T1000 (cell line): ENCODE data around the gene CORO2B.
"Not testable (repeated sequence)": the region's sequence is repeated elsewhere in the genome, so short reads cannot be mapped to it uniquely, and the experiment has no call there.

ENCODE experiments used
- DNase-seq: peaks from one replicate; lab custom pipeline; 2025; ENCODE audit warnings: mixed read lengths; lab: John Stamatoyannopoulos, UW

Gene CORO2B

DNA sequence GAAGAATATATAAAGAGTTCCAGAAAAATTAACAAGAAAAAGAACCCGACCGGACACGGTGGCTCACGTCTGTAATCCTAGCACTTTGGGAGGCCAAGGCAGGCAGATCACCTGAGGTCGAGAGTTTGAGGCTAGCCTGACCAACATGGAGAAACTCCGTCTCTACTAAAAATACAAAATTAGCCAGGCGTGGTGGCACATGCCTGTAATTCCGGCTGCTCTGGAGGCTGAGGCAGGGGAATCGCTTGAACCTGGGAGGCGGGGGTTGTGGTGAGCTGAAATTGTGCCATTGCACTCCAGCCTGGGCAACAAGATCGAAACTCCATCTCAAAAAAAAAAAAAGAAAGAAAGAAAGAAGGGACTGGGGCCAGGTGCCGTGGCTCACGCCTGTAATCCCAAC lies 68.6 kb downstream of the CORO2B start:
- DNase-seq, result not testable (repeated sequence)

DNA sequence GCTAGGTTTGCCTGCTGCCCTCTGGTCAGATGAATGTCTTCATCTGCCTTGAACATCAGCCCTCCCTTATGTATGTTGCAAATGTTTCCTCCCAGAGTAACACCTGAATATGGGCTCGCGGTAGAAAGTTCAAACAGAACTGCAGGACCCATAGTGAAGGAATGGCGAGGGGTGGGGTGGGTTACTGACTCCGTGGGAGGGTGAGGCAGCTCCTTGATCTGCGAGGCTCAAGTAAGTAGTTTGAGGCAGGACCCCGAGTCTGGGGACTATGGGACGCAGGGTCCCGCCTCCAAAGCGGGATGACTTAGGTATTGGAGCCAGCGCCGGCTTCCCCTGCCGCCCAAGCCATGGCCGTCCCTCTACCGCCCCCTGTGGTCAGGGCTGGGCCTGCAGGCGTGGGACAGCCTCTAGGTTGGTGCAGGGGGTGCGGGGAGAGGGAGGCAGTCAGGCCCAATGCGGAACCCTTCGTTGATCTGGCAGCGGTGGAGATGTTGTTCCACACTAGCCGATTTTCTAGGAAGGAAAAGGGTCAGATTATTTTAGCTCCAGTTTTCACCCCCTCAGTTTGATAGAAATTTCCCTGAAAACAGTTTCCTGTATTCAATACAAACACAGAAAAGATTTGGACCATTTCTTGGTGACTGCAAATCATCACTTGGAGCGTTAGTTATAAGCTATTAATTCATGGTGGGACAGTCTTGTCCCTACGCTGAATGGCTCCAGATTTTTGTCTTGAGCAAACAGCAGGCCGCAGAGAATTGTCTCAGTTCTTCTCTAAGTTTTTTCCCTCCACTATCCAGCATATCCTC lies 72.3 kb downstream of the CORO2B start:
- no peak for DNase-seq

DNA sequence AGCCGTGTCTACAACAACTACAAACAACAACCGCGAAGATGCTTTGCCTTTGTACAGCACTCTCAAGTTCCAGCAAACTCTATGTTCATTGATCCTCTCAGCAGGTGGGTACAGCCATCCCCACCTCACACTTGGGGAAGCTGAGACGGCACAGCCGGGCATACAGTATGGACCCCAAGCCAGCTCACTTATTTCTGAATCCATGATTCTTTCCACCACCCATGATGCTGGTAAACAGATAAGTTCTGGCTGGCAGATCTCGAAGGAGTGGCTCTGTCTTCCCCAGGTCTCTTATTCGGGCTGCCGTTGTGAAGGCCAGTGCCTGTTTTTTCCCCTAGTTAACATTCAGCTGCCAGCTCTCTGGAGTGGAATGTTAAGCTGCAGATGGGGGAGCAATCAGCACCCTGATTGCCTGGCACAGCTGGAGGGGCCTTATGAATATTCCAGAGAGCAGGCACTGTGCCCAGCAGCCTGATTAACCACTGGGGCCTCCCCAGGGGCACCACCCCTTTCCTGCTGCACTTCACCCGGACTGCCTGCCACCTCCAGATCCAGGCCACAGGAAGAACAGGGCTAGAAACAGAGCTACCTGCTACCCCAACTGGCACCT lies 73.2 kb downstream of the CORO2B start:
- no peak for DNase-seq

DNA sequence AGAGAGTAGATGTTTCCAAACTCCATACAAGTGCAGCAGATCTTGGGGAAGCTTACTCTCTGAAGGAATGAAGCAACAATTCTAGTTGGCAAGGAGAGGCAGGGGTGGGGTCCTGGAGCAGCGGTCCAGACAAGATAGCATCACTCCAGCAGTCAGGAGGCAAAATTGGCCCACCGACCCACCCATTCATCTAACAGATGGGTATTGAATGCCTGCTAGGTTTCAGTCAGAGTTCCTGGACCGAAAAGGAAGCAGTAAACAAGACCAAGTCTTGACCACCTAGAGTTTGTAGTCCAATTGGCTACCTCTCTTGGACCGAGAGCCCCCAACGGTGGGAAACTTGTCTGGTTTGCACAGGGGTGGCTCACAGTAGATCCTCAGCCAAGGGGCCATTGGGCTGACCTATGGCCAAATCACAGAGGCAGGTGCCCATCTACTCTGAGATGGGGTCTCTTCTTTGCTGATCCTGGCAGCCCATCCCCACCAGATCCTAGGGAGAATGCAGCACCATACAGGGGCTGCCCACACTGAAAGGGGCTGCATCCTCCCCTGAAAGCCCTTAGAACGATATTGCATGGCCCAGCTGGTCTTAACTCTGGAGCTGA lies 74.3 kb downstream of the CORO2B start:
- no peak for DNase-seq

DNA sequence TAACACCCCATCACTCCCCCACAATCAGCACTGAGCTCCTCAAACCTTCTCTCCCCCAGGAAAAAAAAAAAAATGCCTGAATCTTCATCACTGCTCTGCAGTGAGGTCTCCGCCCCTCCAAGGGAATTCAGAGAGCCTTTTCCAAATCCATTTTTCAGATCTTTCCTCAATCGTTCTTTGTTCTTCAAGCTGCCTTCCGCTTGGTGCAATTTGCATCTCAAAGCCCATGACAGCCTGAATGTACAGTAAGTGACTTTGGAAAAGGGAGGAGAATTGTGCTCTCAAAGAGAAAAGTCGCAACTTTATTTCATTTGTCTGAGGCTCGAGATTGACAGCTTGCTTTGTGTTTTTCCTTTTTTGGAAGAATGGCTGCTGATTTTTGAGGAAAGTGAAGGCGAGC lies 75.0 kb downstream of the CORO2B start:
- DNase-seq, result no peak

DNA sequence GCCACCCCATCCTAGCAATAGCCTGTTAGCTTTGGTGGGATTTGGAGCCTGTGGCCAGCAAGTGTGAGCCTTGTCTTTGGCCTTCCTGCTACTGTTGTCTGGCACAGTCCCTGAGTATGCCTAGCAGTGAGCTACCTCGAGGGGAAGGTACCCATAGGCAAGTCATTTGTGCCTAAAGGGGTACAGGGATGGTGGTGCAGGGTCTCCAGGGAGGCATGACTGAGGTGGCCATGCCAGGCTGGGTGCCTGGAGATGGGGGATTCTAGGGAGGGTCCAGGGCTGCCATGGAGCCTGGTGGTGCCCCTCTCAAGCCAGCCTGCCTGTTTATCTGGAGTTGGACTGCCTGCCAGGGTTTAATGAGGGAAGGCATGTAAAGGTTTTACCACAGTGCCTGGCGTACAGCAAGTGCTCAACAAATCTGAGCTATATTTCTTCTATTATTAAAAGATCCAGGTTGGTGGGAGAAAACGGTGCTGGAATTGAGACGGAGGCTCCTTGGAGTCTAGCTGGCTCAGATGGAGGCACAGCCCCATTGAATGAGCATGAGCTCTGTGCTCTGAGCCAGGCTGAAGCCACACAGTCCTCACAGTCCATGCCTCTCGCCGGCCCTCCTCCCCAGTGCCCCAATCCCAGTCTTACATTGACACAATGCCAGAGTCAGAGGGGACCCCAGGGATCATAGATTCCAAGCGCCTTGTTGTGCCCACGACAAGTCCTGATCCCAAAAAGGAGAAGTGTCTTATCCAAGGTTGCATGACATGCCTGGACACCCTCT lies 76.2 kb downstream of the CORO2B start:
- DNase-seq, result no peak

DNA sequence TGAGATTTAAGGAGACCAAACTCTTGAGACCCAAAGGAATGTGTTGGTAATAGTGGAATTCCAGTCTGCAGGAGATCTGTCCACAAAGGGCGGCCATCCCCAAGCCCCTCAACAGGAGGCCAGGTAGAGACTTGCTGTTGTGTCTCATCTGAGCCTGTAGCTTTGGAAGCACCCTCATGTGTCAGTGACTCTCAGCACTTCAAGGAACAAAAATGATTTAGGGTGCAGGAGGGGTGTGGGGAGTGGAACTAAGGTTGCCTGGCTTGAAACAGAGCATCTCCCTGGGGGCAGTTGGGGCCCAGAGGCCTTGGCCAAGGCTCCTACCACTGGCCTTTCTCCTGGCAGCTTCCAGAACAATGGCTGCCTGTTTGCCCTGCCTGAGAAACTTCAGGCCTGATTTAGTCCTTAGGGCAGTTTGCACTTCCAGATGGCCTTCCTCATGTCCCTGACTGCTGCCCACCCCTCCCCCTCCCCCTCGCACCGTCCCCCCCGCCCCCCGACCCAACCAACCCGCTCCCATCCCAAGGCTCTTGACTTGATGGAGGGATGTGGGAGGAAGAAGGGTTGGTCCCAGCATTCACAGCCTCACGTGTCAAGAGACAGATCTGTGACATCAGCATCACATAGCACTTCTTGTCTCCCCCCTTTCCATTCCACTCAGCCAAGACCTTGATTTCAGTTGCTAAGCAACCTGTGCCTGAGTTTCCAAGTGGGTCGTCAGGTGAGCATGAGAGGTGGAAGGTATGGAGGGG lies 77.1 kb downstream of the CORO2B start:
- DNase-seq, result no peak

DNA sequence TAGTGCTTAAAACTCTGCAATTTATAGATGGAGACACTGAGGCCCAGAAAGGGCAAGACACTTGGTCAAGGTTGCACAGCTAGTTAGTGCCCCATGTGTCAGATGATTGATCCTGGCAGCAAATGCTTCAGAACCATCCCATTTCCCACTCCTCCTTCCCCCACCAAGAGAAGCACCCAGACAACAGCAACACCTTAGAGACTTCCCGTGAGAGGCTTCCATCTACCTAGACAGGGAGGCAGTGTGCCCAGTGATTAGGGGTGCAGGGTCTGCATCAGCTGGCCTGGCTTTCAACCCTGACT lies 77.6 kb downstream of the CORO2B start:
- DNase-seq, result no peak

DNA sequence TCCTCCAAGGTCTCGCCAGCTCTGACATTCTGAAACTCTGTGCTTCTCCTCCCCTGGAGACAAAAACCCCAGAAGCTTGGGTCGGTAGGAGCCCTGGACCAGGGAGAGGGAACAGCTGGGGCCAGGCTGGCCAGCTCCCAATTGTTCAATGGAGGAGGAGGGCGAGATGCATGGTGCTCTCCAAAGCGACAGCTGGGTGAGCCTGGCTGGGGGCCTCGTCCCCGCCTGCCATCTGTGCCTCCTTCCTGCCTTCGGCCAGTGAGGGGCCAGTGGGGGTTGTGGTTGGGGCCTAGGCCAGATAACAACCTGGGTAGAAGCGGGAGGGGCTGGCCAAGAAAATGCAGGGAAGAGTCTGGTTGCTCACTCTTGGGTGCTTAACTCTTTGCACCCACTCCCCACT lies 79.4 kb downstream of the CORO2B start:
- DNase-seq, result no peak

DNA sequence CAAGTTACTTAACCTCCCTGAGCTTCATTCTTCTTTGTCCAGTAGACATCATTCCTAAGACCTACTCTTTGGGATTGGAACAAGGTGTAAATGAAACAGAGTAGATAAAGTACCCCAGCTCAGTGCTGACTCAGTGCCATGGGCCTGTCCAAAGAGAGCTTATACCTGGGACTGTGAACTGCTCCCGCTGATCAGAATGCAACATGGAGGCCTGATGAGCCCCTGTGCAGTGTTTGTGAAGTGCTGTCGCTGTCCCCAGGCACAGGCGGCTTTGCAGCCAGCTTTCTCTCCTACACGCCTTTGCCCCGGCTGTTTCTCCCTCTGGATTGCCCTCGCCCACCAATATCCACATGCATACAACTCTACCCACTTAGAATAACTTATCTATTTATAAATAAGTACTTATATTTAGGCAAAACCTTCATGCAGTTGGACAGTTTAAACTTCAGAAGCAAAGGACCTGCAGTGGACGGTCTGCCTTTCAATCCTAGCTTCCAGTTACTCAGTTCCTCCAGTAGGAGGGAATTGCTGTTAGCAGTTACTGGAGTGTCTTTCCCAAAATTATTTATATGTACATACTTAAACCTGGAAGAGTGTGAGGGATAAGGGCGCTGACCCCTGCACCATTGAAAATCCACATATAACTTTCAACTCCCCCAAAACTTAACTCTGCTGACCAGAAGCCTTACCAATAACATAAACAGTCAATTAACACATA lies 80.0 kb downstream of the CORO2B start:
- no peak for DNase-seq

DNA sequence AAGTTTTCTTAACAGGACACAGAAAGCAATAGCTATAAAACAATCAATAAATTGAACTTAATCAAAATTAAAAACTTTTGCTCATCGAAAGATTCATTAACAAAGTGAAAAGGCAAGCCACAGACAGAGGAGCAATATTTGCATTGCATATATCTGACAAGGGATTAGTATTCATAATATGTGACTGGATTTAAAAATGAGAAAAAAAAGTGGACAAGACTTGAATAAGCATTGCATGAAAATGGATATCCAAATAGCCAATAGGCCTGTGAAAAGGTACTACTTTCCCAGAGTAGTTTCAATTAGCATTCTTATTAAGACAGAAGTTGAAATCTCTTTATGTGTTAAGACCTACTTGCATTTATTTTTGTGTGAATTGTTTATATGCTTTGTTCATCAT lies 84.7 kb downstream of the CORO2B start:
- no peak for DNase-seq

DNA sequence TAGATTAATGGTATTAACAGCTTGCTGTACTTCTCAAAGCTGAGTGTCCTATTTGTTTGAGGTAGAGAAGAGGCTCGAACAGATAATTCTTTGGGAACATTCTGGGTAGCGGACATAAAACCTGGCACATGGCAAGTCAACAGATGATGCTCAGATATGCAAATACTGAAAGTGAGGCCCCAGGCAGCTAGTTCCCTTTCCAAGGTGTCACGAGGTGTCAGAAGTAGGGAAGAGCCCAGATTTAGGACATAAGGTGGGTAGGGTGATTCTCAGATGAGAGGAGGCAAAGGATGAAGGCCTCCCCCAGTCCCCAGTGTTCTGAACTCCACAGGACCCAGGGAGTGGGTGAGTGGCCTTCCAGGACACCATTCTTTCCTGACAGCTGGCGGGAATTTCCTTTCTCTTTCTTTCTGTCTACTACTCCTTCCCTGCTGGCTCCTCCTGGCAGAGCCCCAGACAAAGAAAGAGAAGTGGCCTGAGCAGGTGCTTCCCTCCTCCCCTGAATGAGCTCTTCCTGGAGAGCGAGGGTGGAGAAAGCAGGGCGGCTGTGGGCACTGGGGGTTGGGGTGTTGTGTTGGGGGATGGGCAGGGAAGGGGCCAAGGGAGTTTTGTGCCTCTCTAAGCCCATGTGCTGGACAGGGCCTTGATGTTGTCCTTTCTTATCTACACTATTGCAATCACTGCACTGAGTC lies 87.5 kb downstream of the CORO2B start:
- no peak for DNase-seq

DNA sequence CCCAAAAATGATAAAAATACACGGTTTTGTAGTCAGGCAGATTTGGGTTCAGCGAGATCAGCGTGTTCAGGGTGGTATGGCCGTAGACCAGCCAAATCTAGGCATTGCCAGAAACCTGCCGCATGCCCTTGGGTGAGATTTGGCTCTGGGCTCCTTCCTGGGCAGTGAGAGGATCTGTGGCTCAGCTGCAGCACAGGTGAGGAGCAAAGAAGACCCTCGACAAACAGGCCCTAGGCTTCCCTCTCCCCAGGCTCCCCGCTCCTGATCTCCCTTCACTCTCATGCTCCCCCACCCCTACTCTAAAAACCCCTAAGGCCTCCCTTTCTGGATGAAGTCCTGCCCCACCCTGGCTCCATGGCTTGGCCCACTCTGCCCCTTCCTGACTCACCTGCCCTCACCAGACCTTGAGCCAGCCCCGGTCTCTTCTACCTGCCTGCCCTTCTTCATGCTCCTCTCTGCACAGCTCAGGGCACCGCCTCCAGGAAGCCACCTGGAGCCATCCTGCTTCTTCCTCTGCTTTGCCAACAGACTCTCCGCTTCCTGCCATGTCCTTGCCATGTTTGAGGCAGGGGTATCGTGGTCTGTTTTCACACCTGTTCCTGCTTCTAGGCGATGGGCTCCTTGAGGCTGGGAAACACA lies 88.1 kb downstream of the CORO2B start:
- DNase-seq, result no peak

DNA sequence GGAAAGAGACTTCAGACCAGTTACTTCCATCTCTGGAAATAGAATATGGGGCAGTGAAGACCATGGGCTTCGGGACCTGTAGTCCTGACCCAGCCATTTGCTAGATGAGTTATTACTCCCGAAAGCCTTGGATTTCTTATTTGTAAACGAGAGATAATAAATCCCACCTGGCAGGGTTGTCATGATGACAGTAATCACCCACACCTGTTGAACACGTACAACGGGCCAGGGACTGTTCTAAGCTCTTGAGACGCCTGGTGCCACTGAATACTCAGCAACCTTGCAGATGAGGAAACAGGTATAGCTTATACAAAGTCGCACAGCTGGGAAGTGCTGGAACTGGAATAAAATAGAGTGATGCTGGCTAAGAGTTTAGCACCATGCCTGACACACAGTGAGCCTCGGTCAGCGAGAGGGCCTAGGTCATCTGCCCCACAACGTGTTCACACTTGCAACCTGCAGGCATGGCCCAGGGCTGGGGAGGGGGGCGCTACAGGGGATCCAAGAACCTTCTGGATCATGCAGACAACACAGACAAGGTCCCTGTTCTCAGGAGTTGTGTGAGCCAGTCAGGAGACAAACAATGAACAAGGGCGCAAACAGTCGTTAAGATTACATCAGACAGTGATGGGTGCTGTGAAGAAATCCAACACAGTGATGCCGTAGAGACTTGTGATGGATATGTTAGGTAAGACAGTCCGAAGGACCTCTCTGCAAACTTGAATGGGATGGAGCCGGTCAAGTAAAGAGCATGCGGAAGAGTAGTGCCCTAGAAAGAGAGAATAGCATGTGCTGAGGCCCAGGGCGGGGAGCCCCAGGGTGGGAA lies 89.2 kb downstream of the CORO2B start:
- DNase-seq, result no peak

DNA sequence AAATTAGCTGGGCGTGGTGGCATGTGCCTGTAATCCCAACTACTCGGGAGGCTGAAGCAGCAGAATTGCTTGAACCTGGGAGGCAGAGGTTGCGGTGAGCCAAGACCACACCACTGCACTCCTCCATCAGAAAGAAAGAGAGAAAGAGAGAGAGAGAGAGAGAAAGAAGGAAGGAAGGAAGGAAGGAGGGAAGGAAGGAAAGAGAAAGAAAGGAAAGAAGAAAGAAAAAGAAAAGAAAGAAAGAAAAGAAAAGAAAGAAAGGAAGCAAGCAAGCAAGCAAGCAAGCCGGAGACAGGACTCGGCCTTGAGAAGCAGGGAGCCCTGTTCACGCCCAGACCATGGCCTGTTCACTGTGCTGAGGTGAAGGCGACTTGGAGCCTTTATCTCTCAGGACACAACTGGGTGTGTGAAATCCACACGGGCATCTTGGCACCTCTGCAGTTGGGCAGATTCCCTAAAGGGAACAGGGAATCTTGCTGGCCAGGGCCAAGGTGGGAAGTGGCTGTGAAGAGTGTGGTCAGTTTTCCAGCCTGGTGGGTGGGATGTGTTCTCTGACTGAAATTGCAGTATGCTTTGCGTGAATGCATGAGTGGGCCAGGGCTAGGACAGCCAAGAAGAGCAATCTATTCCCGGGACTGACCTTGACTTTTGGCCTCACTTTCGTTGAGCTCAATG lies 90.3 kb downstream of the CORO2B start:
- no peak for DNase-seq

DNA sequence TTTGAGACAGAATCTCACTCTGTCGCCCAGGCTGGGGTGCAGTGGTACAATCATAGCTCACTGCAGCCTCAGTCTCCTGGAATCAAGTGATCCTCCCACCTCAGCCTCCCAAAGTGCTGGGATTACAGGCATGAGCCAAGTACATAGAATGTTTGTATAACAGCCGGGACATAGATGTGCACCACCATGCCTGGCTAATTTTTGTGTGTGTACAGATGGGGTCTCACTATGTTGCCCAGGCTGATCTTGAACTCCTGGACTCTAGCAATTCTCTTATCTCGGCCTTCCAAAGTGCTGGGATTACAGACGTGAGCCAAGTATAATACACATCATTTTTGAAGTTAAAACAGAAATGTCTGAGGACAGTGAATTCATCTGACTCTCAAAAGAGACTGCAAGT lies 93.5 kb downstream of the CORO2B start:
- no peak for DNase-seq

DNA sequence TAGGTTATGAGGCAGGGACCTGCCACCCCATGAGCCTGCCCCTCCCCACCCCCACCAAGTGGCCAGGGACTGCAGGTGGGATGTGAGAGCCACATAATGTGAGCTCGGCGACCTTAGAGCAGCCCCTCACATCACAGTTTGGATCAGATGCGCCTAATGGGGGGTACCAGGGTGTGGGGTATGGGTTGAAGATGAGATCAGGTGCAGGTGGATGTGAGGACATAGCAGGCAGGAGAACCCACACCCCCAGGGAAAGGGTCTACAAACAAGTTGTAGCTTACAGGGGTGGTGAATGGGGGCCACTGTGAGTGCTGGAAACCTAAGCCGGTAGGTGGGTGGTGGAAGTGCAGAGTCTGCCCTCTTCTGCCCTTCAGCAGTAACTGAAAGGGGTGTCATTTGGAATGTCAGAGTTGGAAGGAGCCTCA lies 94.0 kb downstream of the CORO2B start:
- DNase-seq, result no peak

DNA sequence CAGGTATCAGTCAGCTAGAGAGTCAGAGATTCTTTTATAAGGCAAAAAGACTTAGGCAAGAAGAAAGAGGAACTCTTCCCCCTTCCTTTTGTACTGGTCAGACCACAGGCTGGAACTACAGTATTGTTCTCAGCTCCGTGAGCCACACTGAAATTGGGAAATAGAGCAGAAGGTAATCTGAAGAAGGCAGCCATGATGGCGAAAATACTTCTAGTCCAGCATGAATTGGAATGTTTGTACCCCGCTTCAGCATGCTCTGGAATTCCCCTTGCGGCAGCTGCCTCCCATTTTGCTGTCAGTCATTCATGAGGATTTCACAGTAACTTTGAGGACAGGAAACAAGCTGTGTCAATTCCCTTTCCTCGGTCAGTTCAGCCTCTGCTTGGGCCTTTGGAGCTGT lies 96.2 kb downstream of the CORO2B start:
- DNase-seq, result no peak
